ENCODE results near the gene SH2D2A. TPM values are rescaled to one million over a fixed set of nuclear protein-coding genes. Genes with fewer than 3 reads are reported as not detected.

Gene SH2D2A
- total RNA-seq, 1 donor from 2014 or later, result not detected

- DNase-seq (ENCODE audit: low read depth), result no peak
Observed at GRCh38 chr1:156823210-156823790, 6.7 kb upstream of the SH2D2A start.

- no peak for DNase-seq (ENCODE audit: low read depth)
Observed at GRCh38 chr1:156822680-156823079, 6.0 kb upstream of the SH2D2A start.

- peak; percentile 50 for DNase-seq (ENCODE audit: low read depth)
Observed at GRCh38 chr1:156821801-156822200, 5.2 kb upstream of the SH2D2A start.

GRCh38 chr1:156815961-156816422 is 656 bp downstream of the SH2D2A start:
- DNase-seq (ENCODE audit: low read depth), result no peak

- peak; percentile 32 for DNase-seq (ENCODE audit: low read depth)
Observed at GRCh38 chr1:156815307-156815826, 1.3 kb downstream of the SH2D2A start.

- DNase-seq (ENCODE audit: low read depth), result no peak
Observed at GRCh38 chr1:156814571-156815260, 1.9 kb downstream of the SH2D2A start.

- no peak for DNase-seq (ENCODE audit: low read depth)
Observed at GRCh38 chr1:156813750-156814570, 2.7 kb downstream of the SH2D2A start.

GRCh38 chr1:156813298-156813697 is 3.4 kb downstream of the SH2D2A start:
- no peak for DNase-seq (ENCODE audit: low read depth)

- DNase-seq (ENCODE audit: low read depth), result no peak
Observed at GRCh38 chr1:156812293-156812990, 4.2 kb downstream of the SH2D2A start.

GRCh38 chr1:156811168-156811567 is 5.5 kb downstream of the SH2D2A start:
- DNase-seq (ENCODE audit: low read depth), result no peak

- no peak for DNase-seq (ENCODE audit: low read depth)
Observed at GRCh38 chr1:156809711-156810366, 6.8 kb downstream of the SH2D2A start.

GRCh38 chr1:156809281-156809680 is 7.4 kb downstream of the SH2D2A start:
- DNase-seq (ENCODE audit: low read depth), result no peak

GRCh38 chr1:156808186-156809030 is 8.2 kb downstream of the SH2D2A start:
- DNase-seq (ENCODE audit: low read depth), result no peak

- no peak for DNase-seq (ENCODE audit: low read depth)
Observed at GRCh38 chr1:156807627-156808026, 9.0 kb downstream of the SH2D2A start.

GRCh38 chr1:156806512-156807440 is 9.9 kb downstream of the SH2D2A start:
- DNase-seq (ENCODE audit: low read depth), result no peak

GRCh38 chr1:156805766-156806511 is 10.7 kb downstream of the SH2D2A start:
- peak; percentile 82 for DNase-seq (ENCODE audit: low read depth)

- no peak for DNase-seq (ENCODE audit: low read depth)
Observed at GRCh38 chr1:156804572-156805243, 11.9 kb downstream of the SH2D2A start.
